Thymus (tissue), 11 donors: ENCODE measurements around the gene CRTC1. TPM values are rescaled to one million over a fixed set of nuclear protein-coding genes. Genes with fewer than 3 reads are reported as not detected.

Source experiments
- DNase-seq, 9 donors: peaks; one replicate each; pipeline ENCODE4 v3.0.0-alpha.2; 2013; ENCODE audit warnings: low spot score in 9 of 9, low read depth in 6 of 9, missing footprints in 1 of 9
- H3K27ac ChIP-seq, 2 donors: one replicate each; pipeline ENCODE4 v1.5.1; 2013; ENCODE audit warnings: control low read depth in 1 of 2, low read depth in 1 of 2, low read length in 1 of 2, mild to moderate bottlenecking in 1 of 2, moderate library complexity in 1 of 2
- H3K27me3 ChIP-seq, 2 donors: one replicate each; pipeline ENCODE4 v1.5.1; 2013; ENCODE audit warnings: low read length in 1 of 2; ENCODE audit not compliant: control insufficient read depth in 2 of 2, insufficient read depth in 1 of 2
- H3K36me3 ChIP-seq, 2 donors: one replicate each; pipeline ENCODE4 v1.5.1; 2013; ENCODE audit warnings: low read length in 1 of 2, mild to moderate bottlenecking in 1 of 2, moderate library complexity in 1 of 2; ENCODE audit not compliant: control insufficient read depth in 2 of 2, insufficient read depth in 2 of 2
- H3K4me1 ChIP-seq, 2 donors: one replicate each; pipeline ENCODE4 v1.5.1; 2013; ENCODE audit warnings: low read length in 2 of 2; ENCODE audit not compliant: control insufficient read depth in 2 of 2, insufficient read depth in 2 of 2
- H3K4me3 ChIP-seq, 2 donors: one replicate each; pipeline ENCODE4 v1.5.1; 2013; ENCODE audit warnings: low read length in 2 of 2, control low read depth in 1 of 2, mild to moderate bottlenecking in 1 of 2
- H3K9me3 ChIP-seq, 2 donors: one replicate each; pipeline ENCODE4 v1.5.1; 2013; ENCODE audit warnings: low read length in 1 of 2, mild to moderate bottlenecking in 1 of 2; ENCODE audit not compliant: control insufficient read depth in 2 of 2, insufficient read depth in 1 of 2
- WGBS: extraction: QIAGEN DNeasy Blood & Tissue Kit; methylation state at CpG from one replicate; pipeline ENCODE4 v1.1.7; 2013; 5-methylcytosine and 5-hydroxymethylcytosine counted together
- polyA plus RNA-seq: library from polyadenylated mRNA; stranded (reverse); fragments of 200-250 nt; gene quantifications from one replicate; pipeline ENCODE4 v1.2.3, GENCODE V29; 2013
- total RNA-seq: library from RNA; stranded (reverse); fragments of 120-200 nt; gene quantifications from one replicate; pipeline ENCODE4 v1.2.4, GENCODE V29; 2013
- donor health status: healthy.

The CRTC1 gene
- total and polyA plus RNA-seq, 2 donors = 1.2 to 9.7 TPM

DNA sequence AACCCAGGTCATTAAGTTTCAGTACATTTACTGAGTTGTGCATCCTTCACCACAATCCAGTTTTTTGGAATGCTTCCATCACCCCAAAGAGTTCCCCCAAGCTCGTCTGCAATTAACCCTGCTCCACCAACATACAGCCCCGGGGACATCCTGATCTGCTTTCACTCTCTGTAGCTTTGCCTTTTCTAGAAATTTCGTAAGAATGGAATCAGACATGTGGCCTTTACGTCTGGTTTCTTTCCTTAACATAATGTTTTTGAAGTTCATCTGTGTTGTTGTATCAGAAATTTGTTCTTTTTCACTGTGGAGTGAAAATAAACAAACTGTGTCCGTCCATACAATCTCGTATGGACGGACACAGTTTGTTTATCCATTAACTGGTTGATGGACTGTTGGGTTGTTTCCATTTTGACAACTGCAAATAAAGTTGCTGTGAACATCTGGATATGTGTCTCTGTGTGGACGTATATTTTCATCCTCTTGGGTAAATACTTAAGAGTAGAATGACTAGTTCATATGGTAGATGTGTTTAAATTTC is 43.7 kb upstream of the CRTC1 start:
- H3K9me3 ChIP-seq = no peaks in the 10 kb centered on the region
- no peaks in the 10 kb centered on the region for H3K36me3 ChIP-seq
- no peak overlapping the region for H3K4me3 ChIP-seq
- DNase-seq = no peak
- 95% methylated on average over 8 of the region's 8 CpGs for WGBS
- H3K4me1 ChIP-seq = peaks cover 10 to 31% of the 10 kb centered on the region in 2 donors
- H3K27ac ChIP-seq = no peak overlapping the region
- H3K27me3 ChIP-seq = peaks cover 0 to 7% of the 10 kb centered on the region in 2 donors

DNA sequence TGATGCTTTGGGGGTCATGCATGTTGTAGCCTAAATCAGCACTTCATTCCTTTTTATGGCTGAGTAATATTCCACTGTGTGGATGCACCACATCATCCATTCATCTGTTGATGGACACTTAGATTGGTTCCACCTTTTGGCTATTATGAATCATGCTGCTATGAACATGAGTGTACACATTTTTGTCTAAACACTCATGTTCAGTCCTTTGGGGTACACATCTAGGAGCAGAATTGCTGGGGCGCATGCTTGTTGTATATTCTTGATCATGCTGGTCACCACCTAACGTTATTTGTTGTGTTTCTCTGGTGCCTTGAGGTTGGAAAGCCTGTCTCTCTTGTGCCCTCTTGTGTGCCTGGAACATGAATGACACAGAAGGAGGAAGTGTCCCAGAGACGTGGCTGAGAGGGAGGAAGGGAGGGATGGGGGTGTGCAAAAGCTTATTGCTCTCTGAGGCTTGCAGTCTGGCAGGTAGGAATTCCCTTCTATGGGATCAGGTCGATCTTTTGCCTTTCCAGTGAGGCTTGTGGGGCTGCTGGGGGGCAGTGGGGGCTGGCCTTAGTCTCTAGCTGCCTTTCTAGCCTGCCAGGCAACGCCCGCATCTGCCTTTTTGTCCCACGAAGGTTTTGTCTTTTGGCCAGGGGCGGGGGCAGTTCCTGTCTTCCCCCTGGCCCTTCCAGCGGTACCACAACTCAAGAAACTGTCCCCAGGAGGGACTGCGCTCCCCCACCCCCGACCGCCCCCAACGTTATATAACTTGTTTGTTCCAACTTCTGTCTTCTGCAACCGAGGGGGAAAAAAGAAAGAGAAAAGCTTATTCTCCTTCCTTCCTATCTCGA is 39.1 kb upstream of the CRTC1 start:
- WGBS = 45% methylated on average over 15 of the region's 15 CpGs

DNA sequence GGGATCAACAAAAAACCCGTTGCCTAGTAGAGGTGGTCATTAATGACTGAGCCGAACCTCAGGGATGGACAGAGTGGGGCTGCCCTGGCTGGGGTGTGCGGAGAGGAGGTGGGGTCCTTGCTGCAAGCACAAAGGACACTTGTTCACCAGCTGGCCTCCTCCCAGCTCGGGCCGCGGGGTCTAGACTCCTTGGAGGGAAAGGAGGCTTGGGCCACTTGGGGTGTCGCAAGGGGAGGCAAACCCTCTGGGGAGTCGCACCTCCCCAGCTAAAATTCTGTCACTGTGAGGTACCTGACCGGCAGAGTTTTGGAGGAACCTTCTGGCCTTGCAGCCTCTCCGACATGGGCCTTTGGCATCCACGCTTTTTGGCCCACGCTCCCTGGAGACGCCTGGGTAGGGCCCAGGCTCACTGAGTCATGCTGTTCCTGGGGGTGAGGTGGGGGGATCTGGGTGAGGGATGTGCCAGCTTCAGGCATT is 38.4 kb upstream of the CRTC1 start:
- no peak overlapping the region for H3K27ac ChIP-seq
- H3K4me1 ChIP-seq = peaks cover 0 to 23% of the 10 kb centered on the region in 2 donors
- no peaks in the 10 kb centered on the region for H3K9me3 ChIP-seq
- peaks cover 0 to 14% of the 10 kb centered on the region in 2 donors for H3K27me3 ChIP-seq
- DNase-seq = no peak
- 85% methylated on average over 13 of the region's 13 CpGs for WGBS
- H3K36me3 ChIP-seq = no peaks in the 10 kb centered on the region
- no peak overlapping the region for H3K4me3 ChIP-seq

More for the DNA sequence above, 39.1 kb upstream of the CRTC1 start:
- Histone ChIP-seq H3K36me3 (no peaks in the 10 kb centered on the region), H3K27me3 (peaks cover 0 to 11% of the 10 kb centered on the region in 2 donors), H3K4me1 (peaks cover 0 to 17% of the 10 kb centered on the region in 2 donors), H3K9me3 (no peaks in the 10 kb centered on the region), H3K27ac (no peak overlapping the region), H3K4me3 (no peak overlapping the region)
- peak in 1 of 9 donors; percentile 21 for DNase-seq

DNA sequence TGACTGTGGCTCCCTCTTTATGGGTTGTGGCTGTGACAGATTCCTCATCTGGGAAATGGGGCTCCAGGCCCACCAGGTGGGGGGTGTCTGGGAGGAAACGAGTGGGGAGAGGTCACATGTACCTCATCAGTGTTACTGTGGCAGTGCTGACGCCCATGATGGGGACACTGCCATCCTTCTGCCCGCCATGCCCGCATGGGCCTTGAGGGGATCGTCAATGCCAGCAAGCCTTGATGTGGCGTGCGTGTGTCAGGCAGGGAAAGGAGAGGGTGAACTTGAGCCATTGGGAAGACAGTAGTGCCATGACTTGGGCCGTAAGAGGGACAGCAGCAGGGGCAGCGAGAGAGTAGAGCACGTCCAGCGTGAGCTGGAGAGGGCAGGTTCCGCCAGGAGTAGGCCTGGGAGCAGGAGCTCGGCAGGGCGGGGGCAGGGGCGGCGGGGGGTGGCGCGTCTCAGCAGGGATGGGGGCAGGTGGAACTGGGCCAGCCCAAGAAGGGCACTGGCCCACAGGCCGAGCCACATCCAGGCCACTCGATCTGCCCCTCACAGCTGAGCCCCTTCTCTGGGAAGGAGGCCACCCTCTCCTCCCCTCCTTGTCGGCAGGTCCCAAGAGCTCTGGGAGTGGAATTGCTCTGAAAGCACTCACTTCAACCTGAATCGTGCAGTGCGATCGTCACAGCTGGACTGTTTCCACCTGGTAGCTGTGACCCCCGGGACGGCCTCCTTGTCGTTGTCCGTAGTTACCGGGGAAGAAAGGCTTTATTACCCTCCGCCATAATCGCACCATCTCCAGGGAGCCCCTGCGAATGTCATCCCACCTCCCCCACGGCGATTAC is 36.7 kb upstream of the CRTC1 start:
- DNase-seq = no peak
- H3K4me3 ChIP-seq = no peak overlapping the region
- WGBS = 98% methylated on average over 34 of the region's 34 CpGs
- H3K36me3 ChIP-seq = peaks cover 0 to 3% of the 10 kb centered on the region in 2 donors
- no peaks in the 10 kb centered on the region for H3K9me3 ChIP-seq
- H3K27me3 ChIP-seq = peaks cover 0 to 14% of the 10 kb centered on the region in 2 donors
- no peak overlapping the region for H3K27ac ChIP-seq
- H3K4me1 ChIP-seq = peaks cover 0 to 25% of the 10 kb centered on the region in 2 donors

DNA sequence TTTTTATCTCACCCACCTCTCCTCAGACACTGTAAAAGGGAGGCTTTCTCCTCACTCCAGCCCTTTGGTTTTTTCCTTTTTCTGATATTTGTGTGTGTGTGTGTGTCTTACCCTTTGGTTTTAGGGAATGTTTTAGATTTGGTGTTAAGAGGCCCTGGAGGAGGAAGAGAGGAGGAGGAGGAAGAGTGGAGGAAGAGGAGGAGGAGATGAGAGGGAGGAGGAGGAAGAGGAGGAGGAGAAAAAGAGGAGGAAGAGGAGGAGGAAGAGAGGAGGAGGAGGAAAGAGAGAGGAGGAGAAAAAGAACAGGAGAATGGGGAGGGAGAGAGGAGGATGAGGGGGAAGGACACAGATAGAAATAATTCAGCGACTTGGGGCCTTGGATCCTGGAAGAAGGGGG is 36.1 kb upstream of the CRTC1 start:
- H3K36me3 ChIP-seq = peaks cover 0 to 3% of the 10 kb centered on the region in 2 donors
- no peak overlapping the region for H3K4me3 ChIP-seq
- peaks cover 0 to 14% of the 10 kb centered on the region in 2 donors for H3K27me3 ChIP-seq
- H3K4me1 ChIP-seq = peaks cover 0 to 27% of the 10 kb centered on the region in 2 donors
- H3K9me3 ChIP-seq = no peaks in the 10 kb centered on the region
- 96% methylated on average over 1 of the region's 1 CpG for WGBS
- DNase-seq = no peak
- H3K27ac ChIP-seq = no peak overlapping the region

DNA sequence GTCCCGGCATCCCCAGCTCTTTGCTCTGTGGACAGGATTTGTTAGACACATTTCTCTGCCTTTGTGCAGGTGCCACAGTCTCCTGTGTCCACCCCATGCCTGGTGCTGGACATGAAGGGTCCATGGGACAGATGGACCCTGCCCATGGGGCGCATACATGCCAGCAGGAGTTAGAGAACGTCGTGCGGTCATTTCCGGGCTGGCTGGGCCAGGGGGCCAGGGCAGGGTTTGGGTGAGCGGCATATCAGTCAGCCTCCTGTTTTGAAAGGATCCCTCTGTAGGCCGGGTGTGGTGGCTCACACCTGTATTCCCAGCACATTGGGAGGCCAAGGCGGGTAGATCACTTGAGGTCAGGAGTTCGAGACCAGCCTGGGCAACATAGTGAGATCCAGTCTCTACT is 35.7 kb upstream of the CRTC1 start:
- WGBS = 98% methylated on average over 10 of the region's 10 CpGs
- Histone ChIP-seq H3K27ac (no peak overlapping the region), H3K9me3 (no peaks in the 10 kb centered on the region), H3K4me3 (no peak overlapping the region), H3K27me3 (peaks cover 0 to 14% of the 10 kb centered on the region in 2 donors), H3K36me3 (peaks cover 0 to 3% of the 10 kb centered on the region in 2 donors), H3K4me1 (peaks cover 0 to 27% of the 10 kb centered on the region in 2 donors)
- no peak for DNase-seq

DNA sequence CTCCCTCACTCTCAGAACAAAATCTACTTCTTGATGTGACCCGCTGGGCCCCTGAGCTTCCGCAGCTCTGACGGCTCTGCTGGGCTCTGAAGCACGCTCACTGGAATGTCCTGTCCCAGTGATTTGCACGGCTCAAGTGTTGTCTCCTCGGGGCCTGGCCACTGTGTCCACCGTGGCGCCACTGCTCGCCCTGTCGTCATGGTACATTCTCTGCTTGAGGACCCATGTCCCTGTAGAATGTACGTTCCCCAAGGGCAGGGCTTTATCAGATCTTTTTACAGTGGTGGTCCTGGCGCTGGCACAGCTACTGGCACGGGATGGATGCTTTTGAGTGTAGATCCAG is 34.5 kb upstream of the CRTC1 start:
- 74% methylated on average over 13 of the region's 13 CpGs for WGBS
- Histone ChIP-seq H3K27ac (no peak overlapping the region), H3K4me3 (no peak overlapping the region), H3K9me3 (no peaks in the 10 kb centered on the region), H3K27me3 (peaks cover 0 to 14% of the 10 kb centered on the region in 2 donors), H3K36me3 (peaks cover 0 to 3% of the 10 kb centered on the region in 2 donors), H3K4me1 (peaks cover 0 to 27% of the 10 kb centered on the region in 2 donors)
- no peak for DNase-seq

DNA sequence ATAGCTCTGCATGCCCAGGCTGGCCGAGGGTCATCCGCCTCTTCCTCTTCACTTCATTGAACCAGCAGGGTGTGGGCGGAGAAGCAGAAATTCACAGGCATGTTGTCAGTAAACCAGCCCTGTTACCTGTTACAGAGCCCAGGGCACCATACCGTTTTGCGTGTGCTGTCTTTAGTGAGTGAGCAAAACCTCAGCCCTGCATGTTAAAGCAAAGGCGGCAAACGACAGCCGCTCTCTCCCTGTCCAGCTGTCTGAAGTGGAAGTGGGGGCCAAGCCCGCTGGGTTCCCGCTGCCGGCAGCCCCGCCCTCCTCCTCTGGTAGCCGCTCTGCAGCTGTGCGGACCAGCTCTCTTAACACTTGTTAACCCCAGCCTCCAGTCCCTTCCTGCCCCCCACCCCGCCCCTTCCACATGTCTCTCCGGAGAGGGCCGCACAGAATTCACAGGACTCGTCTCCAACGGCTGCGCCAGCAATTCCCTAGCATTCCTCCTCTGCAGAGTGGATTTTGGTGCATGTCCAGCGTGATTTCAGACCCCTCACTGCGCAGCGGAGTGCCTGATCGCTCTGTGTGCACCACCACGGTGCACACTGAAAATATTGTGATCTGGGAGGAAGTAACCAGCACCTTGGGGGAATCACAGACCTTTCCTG is 34.0 kb upstream of the CRTC1 start:
- H3K9me3 ChIP-seq = no peaks in the 10 kb centered on the region
- peak in 1 of 9 donors; percentile 20 for DNase-seq
- peaks cover 0 to 14% of the 10 kb centered on the region in 2 donors for H3K27me3 ChIP-seq
- H3K4me3 ChIP-seq = no peak overlapping the region
- H3K4me1 ChIP-seq = peaks cover 0 to 25% of the 10 kb centered on the region in 2 donors
- no peak overlapping the region for H3K27ac ChIP-seq
- peaks cover 0 to 3% of the 10 kb centered on the region in 2 donors for H3K36me3 ChIP-seq
- 12% methylated on average over 25 of the region's 25 CpGs for WGBS
